Measurements from ENCODE around the gene CST11. TPM values are rescaled to one million over a fixed set of nuclear protein-coding genes. Genes with fewer than 3 reads are reported as not detected.

CST11 gene
- total RNA-seq, 2 experiments from 2014 or later, result not detected

DNA sequence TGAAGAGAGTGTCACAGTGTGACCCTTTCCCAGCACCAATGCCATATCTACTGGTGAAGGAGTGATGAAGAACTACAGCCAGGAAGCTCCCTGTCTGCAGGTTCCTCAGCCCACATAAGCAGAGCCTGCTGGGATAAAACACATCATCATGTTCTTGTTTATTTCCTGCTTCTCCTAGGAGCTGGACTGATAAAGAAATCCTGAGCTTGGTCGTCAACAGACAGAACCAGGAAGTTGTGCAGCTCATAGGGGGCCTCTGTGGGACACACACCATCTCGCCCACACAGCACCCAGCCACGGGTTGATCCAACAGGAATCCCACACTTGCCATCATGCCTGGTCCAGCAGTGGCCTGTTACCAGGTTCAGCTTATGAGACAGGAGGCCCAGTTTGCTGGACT, 16.0 kb downstream of the CST11 start:
- no peaks in the 10 kb centered on the region for H3K4me1 Mint-ChIP-seq (ENCODE audit: low read depth)
- no peaks in the 10 kb centered on the region for H3K9me3 Mint-ChIP-seq
- H3K4me3 Mint-ChIP-seq, result no peak overlapping the region
- DNase-seq, result no peak
- no peaks in the 10 kb centered on the region for H3K36me3 Mint-ChIP-seq
- peaks cover under 1% of the 10 kb centered on the region for H3K27me3 Mint-ChIP-seq
- intact Hi-C loops (cut with micrococcal nuclease), result no loop called here
- POLR2A ChIA-PET, result no interaction called here
- CTCF ChIA-PET, result interaction anchor here (0.6 to 1.1 kb wide), 3 partner anchors 9 to 15 kb away, joined by 3 to 5 read pairs (median 5); partner anchors contain the start of gene NAPB
- no peak overlapping the region for H3K27ac Mint-ChIP-seq

DNA sequence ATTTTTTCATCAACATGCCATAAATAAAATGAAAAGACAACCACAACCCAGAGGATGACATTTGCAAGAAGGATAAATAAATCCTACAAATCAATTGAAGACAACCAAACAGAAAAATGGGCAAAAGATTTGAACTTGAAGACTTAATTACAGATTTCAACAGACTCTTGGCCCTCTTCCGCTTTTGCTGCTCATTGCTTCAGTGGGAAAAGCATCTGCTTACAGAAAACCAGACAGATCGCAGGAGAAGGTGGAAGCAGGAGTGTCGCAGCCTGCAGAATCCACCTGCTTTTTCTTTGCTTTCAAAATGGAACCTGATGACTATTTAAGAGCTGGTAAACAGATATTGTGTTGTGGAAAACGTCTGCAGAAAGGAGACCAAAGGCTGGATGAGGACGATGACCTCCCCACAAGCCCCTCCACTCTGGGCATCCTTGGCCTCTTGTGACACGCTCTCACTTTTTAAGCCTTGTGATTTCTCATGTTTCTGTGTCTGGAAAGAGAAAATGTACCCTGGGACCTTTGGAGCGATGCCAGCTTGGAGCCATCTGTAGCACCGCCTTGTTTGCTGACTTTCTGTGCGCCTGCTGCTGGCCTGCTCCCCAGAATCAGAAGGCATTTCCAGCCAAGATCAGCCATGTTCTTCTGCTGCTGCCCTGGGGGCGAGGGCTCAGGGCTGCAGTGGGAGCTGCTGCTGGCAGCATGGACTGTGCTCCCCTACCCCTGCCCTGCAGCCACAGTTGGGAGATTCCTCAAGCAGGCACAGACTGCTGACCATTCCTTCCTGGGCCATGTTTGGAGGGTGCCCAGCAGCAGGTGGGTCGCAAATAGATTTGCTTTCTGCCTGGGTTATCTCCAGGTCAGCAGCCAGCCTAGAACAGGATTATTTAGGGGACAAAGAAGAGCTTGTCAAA, 16.8 kb downstream of the CST11 start:
- DNase-seq, result no peak
- no peaks in the 10 kb centered on the region for H3K36me3 Mint-ChIP-seq
- intact Hi-C loops (cut with micrococcal nuclease), result no loop called here
- POLR2A ChIA-PET, result no interaction called here
- H3K27ac Mint-ChIP-seq, result no peak overlapping the region
- no peaks in the 10 kb centered on the region for H3K27me3 Mint-ChIP-seq
- H3K4me3 Mint-ChIP-seq, result no peak overlapping the region
- CTCF ChIA-PET, result interaction anchor here (0.6 to 1.0 kb wide), 2 partner anchors 10 to 14 kb away, joined by 3 to 5 read pairs; partner anchors contain the start of gene NAPB
- no peaks in the 10 kb centered on the region for H3K4me1 Mint-ChIP-seq (ENCODE audit: low read depth)
- no peaks in the 10 kb centered on the region for H3K9me3 Mint-ChIP-seq

DNA sequence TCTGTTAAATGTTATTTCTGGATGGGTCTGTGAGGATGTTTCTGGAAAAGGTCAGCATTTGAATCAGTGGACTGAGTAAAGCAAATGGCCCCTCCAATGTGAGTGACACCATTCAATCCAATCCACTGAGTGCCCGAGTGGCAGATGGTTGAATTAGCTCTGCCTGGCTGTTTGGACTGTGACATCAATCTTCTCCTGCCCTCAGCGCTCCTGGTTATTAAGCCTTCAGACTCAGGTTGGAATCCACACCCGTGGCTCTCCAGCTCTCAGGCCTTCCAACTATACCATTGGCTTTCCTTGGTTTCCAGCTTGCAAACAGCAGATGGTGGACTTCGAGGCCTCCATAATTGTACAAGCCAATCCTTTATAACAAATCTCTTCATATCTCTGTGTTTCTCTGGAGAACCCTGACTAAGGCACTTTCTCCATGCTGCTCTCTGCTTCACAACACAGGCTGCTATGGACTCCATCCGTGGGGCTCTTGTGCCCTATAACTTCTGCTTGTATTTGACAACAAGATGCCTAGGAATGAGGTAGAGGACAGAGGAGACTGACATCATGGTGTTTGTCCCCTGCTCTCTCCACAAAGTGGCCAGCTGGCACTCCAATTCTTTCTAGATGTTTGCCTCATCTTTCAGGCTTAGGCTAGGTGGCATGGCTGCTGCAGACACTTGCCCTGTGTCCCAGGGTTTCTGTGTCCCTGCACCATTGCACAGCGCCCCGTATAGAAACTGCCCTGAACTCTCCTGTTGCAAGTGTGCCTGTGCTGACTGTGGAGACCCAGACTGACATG, 18.0 kb downstream of the CST11 start:
- CTCF ChIA-PET, result interaction anchor here (1.6 kb wide), 1 partner anchor 8 kb away, joined by 4 read pairs; no protein-coding TSS in a partner anchor
- H3K27me3 Mint-ChIP-seq, result no peaks in the 10 kb centered on the region
- H3K36me3 Mint-ChIP-seq, result no peaks in the 10 kb centered on the region
- no peak overlapping the region for H3K4me3 Mint-ChIP-seq
- POLR2A ChIA-PET, result no interaction called here
- no peaks in the 10 kb centered on the region for H3K9me3 Mint-ChIP-seq
- DNase-seq, result no peak
- intact Hi-C loops (cut with micrococcal nuclease), result no loop called here
- H3K27ac Mint-ChIP-seq, result no peak overlapping the region
- H3K4me1 Mint-ChIP-seq (ENCODE audit: low read depth), result no peaks in the 10 kb centered on the region

DNA sequence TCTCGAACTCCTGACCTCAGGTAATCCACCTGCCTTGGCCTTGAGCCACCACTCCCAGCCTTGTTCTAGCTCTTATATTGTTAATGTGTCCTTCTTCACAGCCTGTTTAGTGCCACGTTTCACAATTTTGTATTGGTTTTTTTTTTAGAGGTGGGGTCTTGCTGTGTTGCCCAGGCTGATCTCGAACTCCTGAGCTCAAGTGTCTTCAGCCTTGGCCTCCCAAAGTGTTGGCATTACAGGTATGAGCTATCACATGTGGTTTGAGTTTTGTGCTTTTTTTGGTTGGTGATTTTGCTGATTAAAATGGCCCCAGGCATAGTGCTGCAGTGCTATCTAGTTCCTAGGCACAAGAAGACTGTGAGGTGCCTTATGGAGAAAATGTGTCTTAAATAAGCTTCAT, 19.0 kb downstream of the CST11 start:
- H3K27me3 Mint-ChIP-seq, result no peaks in the 10 kb centered on the region
- POLR2A ChIA-PET, result no interaction called here

DNA sequence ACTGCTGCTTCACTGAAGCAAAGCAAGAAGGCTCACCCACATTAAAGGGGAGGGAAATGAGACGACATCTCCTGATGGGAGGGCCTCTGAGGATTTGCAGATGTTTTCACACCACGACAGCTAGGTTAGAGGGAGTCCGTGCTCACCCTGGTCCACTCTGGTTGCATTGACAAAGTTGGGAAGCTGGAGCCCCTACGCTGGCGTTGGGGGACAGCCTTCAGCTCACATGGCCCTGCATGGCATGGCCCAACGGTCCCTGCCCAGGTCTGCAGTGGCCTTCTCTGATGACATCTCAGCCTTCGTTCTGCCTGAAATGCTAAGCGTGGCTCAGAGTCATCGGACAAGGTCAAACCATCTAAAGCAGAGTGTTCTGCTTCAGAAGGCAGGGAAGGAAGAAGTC, 27.5 kb downstream of the CST11 start:
- ChIA-PET CTCF (no interaction called here), POLR2A (no interaction called here)
- DNase-seq, result no peak
- peaks cover 7% of the 10 kb centered on the region for H3K4me1 Mint-ChIP-seq (ENCODE audit: low read depth)
- no peaks in the 10 kb centered on the region for H3K9me3 Mint-ChIP-seq
- no peak overlapping the region for H3K4me3 Mint-ChIP-seq
- H3K36me3 Mint-ChIP-seq, result no peaks in the 10 kb centered on the region
- H3K27me3 Mint-ChIP-seq, result peaks cover 7% of the 10 kb centered on the region
- H3K27ac Mint-ChIP-seq, result no peak overlapping the region
- intact Hi-C loops (cut with micrococcal nuclease), result loop anchor here (10.0 kb wide), 2 partner anchors 70 to 280 kb away; partner anchors contain the start of gene CST8

More for the DNA sequence above, 19.0 kb downstream of the CST11 start:
- H3K4me1 Mint-ChIP-seq (ENCODE audit: low read depth), result no peaks in the 10 kb centered on the region
- intact Hi-C loops (cut with micrococcal nuclease), result no loop called here
- no peaks in the 10 kb centered on the region for H3K36me3 Mint-ChIP-seq
- CTCF ChIA-PET, result interaction anchor here (1.6 kb wide), 1 partner anchor 9 kb away, joined by 4 read pairs; no protein-coding TSS in a partner anchor
- DNase-seq, result no peak
- H3K4me3 Mint-ChIP-seq, result no peak overlapping the region
- H3K27ac Mint-ChIP-seq, result no peak overlapping the region
- H3K9me3 Mint-ChIP-seq, result no peaks in the 10 kb centered on the region

DNA sequence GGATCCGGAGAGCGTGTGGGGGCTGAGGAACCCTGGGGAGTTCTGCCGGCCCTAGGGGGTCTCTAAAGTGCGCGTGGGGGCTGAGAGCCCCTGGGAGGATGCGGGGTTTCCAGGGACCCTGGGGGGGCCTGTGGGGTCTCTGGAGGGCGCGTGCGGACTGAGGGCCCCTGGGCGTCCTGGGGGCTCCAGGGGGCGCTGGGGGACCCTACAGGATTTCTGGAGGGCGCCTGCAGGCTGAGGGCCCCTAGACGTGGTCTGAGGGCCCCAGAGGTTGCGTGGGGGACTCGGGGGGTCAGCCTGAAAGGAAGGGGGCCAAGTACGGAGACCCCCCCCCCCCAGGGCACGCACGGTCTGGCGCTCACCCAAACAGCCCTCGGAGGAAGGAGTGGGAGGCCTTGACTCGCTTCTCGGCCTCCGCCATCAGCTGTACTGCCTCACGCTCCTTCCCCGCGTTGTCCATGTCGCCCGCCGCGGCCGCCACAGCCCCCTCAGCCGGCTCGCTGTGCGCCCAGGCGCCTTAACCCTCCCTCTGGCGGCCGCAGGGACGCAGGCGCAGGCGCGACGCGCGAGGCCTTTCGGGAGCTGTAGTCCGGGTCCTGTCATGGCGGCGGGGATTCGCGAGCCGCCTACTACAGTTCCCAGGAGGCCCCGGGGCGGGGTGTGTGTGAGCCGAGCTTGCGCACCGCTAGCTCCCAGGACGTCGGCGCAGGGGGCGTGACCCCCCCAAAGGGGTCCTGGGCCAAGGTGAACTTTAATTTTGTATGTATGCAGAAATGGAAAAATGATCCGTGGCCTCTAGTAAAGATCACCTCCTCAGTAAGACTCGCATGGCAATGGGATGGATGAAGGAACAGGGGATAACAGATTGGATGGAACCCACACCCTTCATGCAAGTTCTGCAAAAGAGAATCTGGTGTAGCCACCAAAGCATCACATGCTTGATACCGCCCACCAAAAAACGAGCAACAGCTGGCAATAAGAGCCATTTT, 31.4 kb downstream of the CST11 start, which contains the start of gene NAPB:
NAPB (minus strand) TSS at position 546 of the 989 bp plus-strand sequence; CDS start at position 460, 86 bp downstream.
- peak within 1 kb of the TSS; percentile 80 for H3K4me3 Mint-ChIP-seq
- peaks cover 26% of the 10 kb centered on the region for H3K4me1 Mint-ChIP-seq (ENCODE audit: low read depth)
- intact Hi-C loops (cut with micrococcal nuclease), result loop anchor here (1.0 to 10.0 kb wide), 7 partner anchors 21 to 276 kb away; partner anchors contain the start of genes CST8, GZF1 and NXT1
- CTCF ChIA-PET, result interaction anchor here (0.6 to 3.1 kb wide), 18 partner anchors 12 to 729 kb away, joined by 3 to 32 read pairs (median 3); partner anchors contain the start of genes GZF1 and NXT1
- peak within 1 kb of the TSS; percentile 73 for H3K27ac Mint-ChIP-seq
- DNase-seq, result peak; percentile 95
- H3K36me3 Mint-ChIP-seq, result no peaks in the 10 kb centered on the region
- H3K27me3 Mint-ChIP-seq, result peaks cover 7% of the 10 kb centered on the region
- POLR2A ChIA-PET, result interaction anchor here (1.1 to 2.8 kb wide), 4 partner anchors 21 to 71 kb away, joined by 4 to 28 read pairs (median 6); partner anchors contain the start of gene NXT1
- H3K9me3 Mint-ChIP-seq, result no peaks in the 10 kb centered on the region

DNA sequence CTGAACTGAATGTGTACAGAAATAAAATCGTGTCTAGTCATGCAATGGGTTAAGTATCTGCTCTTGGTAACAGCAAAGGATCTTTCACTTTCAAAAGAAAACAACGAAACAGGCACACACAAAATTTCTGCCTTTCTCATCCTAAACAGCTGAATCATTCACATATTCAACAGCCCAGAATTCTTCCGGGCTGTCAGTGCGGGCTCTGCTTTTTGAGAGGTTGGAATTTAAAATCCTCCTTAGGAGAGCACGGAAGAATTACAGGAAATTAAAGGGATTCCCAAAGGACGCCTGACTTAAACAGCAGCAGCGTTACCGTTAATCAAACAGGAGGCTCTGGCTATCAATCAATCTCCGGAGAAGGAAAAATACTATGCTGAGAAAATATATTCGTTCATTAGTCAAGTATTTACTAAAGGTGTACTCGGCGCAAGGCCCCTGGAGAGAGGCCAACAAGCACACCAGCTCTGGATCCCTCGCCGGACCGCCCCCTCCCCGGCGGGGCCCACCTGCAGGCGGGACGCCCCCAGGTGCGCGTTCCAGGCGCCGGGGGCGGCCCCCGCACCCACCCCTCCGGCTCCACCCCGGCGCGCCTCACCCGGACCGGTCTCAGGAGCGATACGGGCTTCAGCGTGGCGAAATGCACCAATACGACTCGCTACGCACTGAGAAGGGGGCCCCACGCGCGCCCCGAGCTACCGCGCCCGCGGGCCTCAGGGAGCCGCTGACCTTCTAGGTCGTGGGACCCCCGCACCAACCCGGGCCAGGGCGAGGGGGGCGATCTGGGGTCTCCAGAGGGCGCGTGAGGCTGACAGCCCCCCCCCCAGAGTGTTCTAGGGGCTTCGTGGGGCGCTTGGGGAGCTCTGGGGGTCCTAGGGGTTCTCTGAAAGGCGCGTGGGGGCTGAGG, 32.4 kb downstream of the CST11 start:
- ChIA-PET POLR2A (interaction anchor here (0.8 to 2.8 kb wide), 5 partner anchors 11 to 77 kb away, joined by 3 to 28 read pairs (median 5); partner anchors contain the start of gene NXT1), CTCF (interaction anchor here (0.8 to 3.1 kb wide), 8 partner anchors 20 to 162 kb away, joined by 3 to 32 read pairs (median 5); partner anchors contain the start of gene NXT1)
- peak overlapping the region; percentile 73 for H3K27ac Mint-ChIP-seq
- intact Hi-C loops (cut with micrococcal nuclease), result loop anchor here (1.0 to 10.0 kb wide), 7 partner anchors 20 to 275 kb away; partner anchors contain the start of genes CST8, GZF1 and NXT1
- no peaks in the 10 kb centered on the region for H3K36me3 Mint-ChIP-seq
- no peaks in the 10 kb centered on the region for H3K9me3 Mint-ChIP-seq
- H3K4me1 Mint-ChIP-seq (ENCODE audit: low read depth), result peaks cover 33% of the 10 kb centered on the region
- DNase-seq, result peak; percentile 63
- peak overlapping the region; percentile 80 for H3K4me3 Mint-ChIP-seq
- peaks cover 7% of the 10 kb centered on the region for H3K27me3 Mint-ChIP-seq

DNA sequence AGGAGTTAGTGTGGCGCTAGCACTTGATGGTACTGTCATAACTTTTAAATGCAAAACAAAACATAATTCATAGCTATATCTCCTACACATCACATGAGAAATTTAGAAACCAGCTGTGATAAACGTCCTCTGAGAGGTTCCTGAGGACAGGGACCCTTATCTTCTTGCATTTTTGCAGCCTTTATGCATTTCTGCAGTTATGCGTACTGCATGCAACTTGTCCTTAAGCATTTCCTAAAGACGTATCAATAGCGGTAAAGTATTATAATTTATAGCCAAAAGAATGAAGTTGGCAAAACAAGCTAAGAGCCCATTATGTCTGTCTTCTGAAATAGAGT, 33.0 kb downstream of the CST11 start:
- intact Hi-C loops (cut with micrococcal nuclease), result no loop called here
- Mint-ChIP-seq H3K4me3 (peak overlapping the region; percentile 80), H3K27ac (peak overlapping the region; percentile 73), H3K4me1 (ENCODE audit: low read depth) (peaks cover 33% of the 10 kb centered on the region), H3K9me3 (no peaks in the 10 kb centered on the region), H3K27me3 (peaks cover 2% of the 10 kb centered on the region), H3K36me3 (no peaks in the 10 kb centered on the region)
- POLR2A ChIA-PET, result interaction anchor here (1.1 to 2.8 kb wide), 3 partner anchors 20 to 78 kb away, joined by 4 to 28 read pairs (median 5); partner anchors contain the start of gene NXT1
- DNase-seq, result no peak
- CTCF ChIA-PET, result interaction anchor here (1.2 to 3.1 kb wide), 4 partner anchors 19 to 70 kb away, joined by 3 to 32 read pairs (median 10); partner anchors contain the start of gene NXT1

DNA sequence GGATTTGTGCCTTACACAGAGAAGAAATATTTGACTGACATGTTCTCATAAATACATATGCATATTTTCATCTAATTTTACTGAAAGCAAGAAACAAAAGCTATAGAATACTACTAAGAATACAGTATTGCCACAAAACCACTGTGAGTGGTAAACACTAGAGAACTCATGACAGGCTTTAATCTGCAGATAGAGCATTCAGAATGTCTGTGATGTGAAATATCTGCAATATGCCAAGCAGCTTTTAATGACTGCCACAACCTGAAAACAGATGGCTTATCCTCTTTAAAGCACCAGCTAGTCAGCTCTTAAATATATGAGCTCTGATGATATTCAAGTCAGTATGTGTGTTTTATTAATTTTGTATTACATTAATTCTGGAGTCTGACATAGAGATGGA, 34.8 kb downstream of the CST11 start:
- no peak for DNase-seq
- Mint-ChIP-seq H3K9me3 (no peaks in the 10 kb centered on the region), H3K27me3 (no peaks in the 10 kb centered on the region), H3K4me3 (no peak overlapping the region), H3K27ac (no peak overlapping the region), H3K4me1 (ENCODE audit: low read depth) (peaks cover 38% of the 10 kb centered on the region), H3K36me3 (no peaks in the 10 kb centered on the region)
- intact Hi-C loops (cut with micrococcal nuclease), result no loop called here
- POLR2A ChIA-PET, result interaction anchor here (2.5 kb wide), 1 partner anchor 68 kb away, joined by 10 read pairs; the partner anchor contains the start of gene NXT1
- CTCF ChIA-PET, result interaction anchor here (0.9 to 2.2 kb wide), 3 partner anchors 18 to 68 kb away, joined by 3 to 11 read pairs (median 5); no protein-coding TSS in a partner anchor

All from activated CD4-positive, alpha-beta memory T cell treated with anti-CD3 and anti-CD28 coated beads for 36 hours (primary cell).